Coronary artery (tissue), 2 donors: ENCODE measurements around the gene SETMAR.

Experiments used
- DNase-seq: peaks from one replicate; pipeline ENCODE4 v3.0.0-alpha.2; 2017; ENCODE audit warnings: low spot score
- H3K27ac ChIP-seq, 2 donors: fragments of 200-600 bp; sonication (generic); one replicate each; pipeline ENCODE4 v1.5.1; 2016 to 2019
- H3K4me3 ChIP-seq: fragments of 200-600 bp; sonication (generic); 2 replicates; pipeline ENCODE4 v1.5.1; 2016; ENCODE audit warnings: mild to moderate bottlenecking, moderate library complexity
- TF ChIP-seq, protein P1 (sequence below): fragments of 200-600 bp; sonication (generic); IDR thresholded peaks from one replicate; pipeline ENCODE4 v1.5.1; 2019; ENCODE audit warnings: antibody characterized with exemption

The SETMAR gene

DNA sequence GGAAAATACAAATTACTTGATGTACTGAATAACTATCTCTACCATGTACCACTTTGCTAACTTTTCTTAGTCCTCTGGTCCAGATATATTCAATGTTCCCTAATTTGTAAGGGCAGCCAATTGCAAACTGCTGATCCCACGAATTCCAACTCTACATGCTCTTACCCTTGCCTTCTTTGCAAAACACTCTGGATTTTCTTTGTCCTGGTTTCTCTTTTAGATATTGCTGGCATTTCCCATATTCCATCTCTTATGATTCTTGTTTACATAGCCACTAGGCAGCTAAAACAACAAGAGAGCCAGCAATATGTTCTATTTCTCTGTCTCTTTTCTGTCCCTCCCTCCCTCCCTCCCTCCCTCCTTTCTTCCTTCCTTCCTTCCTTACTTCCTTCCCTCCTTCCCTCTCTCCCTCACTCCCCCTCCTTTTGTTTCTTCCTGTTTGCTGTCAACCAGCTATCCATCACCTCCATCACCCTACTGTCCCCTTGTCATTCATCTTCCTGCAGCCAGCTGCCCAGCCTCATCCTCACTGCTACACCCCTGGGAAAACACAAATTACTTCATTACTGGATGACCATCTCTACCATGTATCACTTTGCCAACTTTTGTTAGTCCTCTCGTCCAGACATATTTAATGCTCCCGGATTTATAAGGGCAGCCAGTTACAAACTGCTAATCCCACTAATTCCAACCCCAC is 33.8 kb downstream of the SETMAR start:
- Histone ChIP-seq H3K27ac (no peak overlapping the region), H3K4me3 (no peak overlapping the region)
- no peak for DNase-seq
- TF ChIP-seq, protein P1, sequence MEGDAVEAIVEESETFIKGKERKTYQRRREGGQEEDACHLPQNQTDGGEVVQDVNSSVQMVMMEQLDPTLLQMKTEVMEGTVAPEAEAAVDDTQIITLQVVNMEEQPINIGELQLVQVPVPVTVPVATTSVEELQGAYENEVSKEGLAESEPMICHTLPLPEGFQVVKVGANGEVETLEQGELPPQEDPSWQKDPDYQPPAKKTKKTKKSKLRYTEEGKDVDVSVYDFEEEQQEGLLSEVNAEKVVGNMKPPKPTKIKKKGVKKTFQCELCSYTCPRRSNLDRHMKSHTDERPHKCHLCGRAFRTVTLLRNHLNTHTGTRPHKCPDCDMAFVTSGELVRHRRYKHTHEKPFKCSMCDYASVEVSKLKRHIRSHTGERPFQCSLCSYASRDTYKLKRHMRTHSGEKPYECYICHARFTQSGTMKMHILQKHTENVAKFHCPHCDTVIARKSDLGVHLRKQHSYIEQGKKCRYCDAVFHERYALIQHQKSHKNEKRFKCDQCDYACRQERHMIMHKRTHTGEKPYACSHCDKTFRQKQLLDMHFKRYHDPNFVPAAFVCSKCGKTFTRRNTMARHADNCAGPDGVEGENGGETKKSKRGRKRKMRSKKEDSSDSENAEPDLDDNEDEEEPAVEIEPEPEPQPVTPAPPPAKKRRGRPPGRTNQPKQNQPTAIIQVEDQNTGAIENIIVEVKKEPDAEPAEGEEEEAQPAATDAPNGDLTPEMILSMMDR: no peak

DNA sequence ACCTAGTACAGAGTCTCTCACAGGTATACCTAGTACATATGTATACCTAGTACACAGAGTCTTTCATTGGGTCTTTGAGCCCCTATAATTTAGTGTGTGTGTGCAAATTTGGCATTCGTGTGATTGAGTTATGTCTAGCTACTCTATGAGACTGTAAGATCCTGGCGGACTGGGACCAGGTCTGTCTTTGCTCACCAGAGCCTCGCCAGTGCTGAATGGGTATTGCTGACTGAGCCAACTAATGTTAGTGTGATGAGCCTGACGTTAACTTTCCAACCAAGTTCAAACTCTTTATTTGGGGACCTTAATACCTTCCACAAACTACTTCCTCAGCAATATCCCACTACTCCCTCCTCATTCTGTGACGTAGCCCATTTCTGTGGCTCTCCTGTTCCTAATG is 35.6 kb downstream of the SETMAR start:
- DNase-seq: no peak
- TF ChIP-seq, protein P1: no peak
- H3K27ac ChIP-seq: no peak overlapping the region

DNA sequence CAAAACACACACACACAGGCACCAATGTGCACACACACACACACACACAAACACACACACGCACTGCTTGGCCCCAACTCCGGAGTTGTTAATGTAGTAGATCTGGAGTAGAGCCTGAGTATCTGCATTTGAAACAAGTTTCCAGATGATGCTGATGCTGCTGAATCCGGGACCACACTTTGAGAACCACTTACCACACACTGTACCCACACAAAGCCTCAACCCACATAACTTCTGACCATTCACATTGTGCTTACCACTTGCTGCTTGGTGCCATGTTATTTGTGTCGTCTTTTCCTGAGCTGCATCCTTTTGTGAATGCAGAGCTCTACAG is 36.9 kb downstream of the SETMAR start:
- TF ChIP-seq, protein P1: no peak
- DNase-seq: no peak
- Histone ChIP-seq H3K27ac (peak overlapping the region in 1 of 2 donors; percentile 56), H3K4me3 (no peak overlapping the region)

More for the DNA sequence above, 35.6 kb downstream of the SETMAR start:
- no peak overlapping the region for H3K4me3 ChIP-seq

DNA sequence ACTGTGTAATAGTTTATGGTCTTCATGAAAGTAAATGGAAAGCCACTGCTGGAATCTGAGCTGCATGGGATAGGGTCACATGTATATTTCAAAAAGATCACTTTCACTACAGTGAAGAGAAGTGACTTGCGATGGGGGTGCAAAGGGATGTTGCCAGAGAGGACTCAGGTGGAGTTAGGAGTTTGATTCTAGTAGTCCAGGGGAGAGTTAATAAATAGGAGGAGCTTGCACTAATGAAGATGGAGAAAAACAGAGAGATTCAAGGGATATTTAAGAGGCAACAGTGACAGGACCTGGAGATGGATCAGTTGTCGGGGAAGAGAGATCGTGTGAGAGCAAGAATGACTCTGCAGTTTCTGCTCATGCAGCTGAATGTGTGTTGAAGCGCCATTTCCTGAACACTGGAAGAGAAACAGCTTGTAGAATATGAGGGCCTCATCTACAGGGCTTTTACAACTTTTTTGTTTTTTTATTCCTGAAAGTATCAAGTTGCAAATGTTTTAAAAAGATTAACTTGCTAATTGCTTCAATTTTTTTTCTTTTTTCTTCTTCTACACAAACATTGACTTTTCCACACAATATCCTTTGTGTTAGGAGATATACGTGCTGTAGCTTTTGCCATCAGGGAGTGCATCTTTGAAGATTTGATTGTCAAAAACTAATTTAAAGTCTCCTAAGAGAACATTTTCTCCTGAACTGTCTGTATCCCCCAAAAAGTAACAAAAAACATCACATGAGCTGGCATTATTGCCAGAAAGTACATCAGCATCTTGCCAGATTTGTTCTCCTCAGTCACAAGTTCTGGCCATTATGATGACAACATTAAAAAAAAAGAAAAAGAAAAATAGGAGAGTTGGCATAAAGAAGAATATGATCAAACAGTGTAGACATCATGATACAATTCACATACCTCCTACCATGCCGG is 37.5 kb downstream of the SETMAR start:
- no peak overlapping the region for H3K4me3 ChIP-seq
- H3K27ac ChIP-seq: peak overlapping the region in 1 of 2 donors; percentile 56
- no peak for DNase-seq
- TF ChIP-seq, protein P1: no peak

DNA sequence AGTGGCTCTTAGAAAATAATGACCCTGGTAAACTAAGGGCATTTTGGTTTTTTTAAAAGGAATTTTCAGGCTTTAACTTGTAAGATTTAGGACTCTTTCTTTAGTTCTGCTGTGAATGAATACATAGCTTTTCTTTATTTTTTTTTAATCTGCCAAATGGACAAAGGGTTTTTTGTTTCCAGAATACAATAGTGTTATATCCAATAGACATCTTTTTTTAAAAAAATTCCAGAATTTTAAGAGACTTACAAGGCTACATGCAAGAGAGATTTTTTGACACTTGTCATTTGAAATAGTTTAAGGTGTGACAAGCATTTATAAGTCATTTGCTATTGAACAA is 38.1 kb downstream of the SETMAR start:
- no peak for DNase-seq
- H3K27ac ChIP-seq: peak overlapping the region in 1 of 2 donors; percentile 49
- TF ChIP-seq, protein P1: no peak
- no peak overlapping the region for H3K4me3 ChIP-seq

DNA sequence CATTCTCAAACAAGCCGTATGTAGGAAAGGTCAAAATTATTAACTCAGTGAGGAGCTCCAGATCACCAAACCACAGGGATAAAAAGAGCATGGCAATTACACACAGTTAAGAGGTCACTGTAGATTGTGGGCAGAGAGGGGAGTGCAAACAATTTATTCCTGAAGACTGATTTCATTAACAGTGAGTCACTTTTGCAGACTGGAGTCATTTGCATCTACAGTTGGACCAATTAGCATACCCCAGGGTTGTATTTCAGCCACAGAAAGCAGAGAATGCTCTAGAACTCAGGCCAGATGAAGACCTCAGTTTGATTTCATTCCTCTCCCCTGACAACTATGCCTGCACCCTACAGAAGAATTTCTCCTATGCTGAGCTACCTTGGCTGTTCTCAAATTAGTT is 40.1 kb downstream of the SETMAR start:
- no peak for DNase-seq
- H3K4me3 ChIP-seq: no peak overlapping the region
- H3K27ac ChIP-seq: no peak overlapping the region
- TF ChIP-seq, protein P1: no peak

DNA sequence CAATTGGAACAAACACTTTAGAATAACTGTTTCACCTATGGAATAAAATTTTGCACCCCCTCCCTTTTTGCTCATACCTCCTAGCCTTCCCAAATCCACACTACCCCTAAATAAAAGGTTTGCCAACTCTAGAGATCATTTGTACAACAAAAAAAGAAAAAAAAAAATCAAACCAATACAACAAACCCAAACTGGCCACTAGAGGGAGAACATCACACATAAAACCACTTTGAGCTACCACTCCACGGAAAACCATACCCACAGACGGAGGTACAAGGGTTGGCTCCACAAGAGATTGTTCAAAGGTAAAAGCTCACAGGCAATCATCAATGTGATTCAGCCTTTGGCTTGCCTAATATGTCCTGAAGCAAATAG is 47.6 kb downstream of the SETMAR start:
- TF ChIP-seq, protein P1: peak; percentile 39
- no peak for DNase-seq
- Histone ChIP-seq H3K27ac (peak overlapping the region; percentile 64 to 84), H3K4me3 (peak overlapping the region; percentile 57)
